Measurements from ENCODE around the gene PDYN. TPM values are rescaled to one million over a fixed set of nuclear protein-coding genes. Genes with fewer than 3 reads are reported as not detected.

PDYN gene
- total RNA-seq, 1 experiment from 2014 or later = not detected

- in situ Hi-C loops (cut with HindIII; ENCODE audit: low pct_unique_long_range_greater_than_20kb, low sequenced_read_pairs) = no loop called here
- no peak for DNase-seq (ENCODE audit: low read depth)
These were observed 51.8 kb downstream of the PDYN start for GRCh38 chr20:1942061-1942460.

GRCh38 chr20:1941226-1941625, 52.6 kb downstream of the PDYN start:
- in situ Hi-C loops (cut with HindIII; ENCODE audit: low pct_unique_long_range_greater_than_20kb, low sequenced_read_pairs) = no loop called here

GRCh38 chr20:1940581-1940980, 53.3 kb downstream of the PDYN start:
- in situ Hi-C loops (cut with HindIII; ENCODE audit: low pct_unique_long_range_greater_than_20kb, low sequenced_read_pairs) = no loop called here
- no peak for DNase-seq (ENCODE audit: low read depth)

More at GRCh38 chr20:1941226-1941625, 52.6 kb downstream of the PDYN start:
- DNase-seq (ENCODE audit: low read depth) = no peak

- in situ Hi-C loops (cut with HindIII; ENCODE audit: low pct_unique_long_range_greater_than_20kb, low sequenced_read_pairs) = no loop called here
- no peak for DNase-seq (ENCODE audit: low read depth)
These were observed 54.6 kb downstream of the PDYN start for GRCh38 chr20:1939270-1939595.

GRCh38 chr20:1938464-1939269, 55.2 kb downstream of the PDYN start:
- no peak for DNase-seq (ENCODE audit: low read depth)
- in situ Hi-C loops (cut with HindIII; ENCODE audit: low pct_unique_long_range_greater_than_20kb, low sequenced_read_pairs) = no loop called here

GRCh38 chr20:1937316-1937976, 56.4 kb downstream of the PDYN start:
- DNase-seq (ENCODE audit: low read depth) = no peak
- in situ Hi-C loops (cut with HindIII; ENCODE audit: low pct_unique_long_range_greater_than_20kb, low sequenced_read_pairs) = no loop called here

GRCh38 chr20:1935696-1936366, 58.0 kb downstream of the PDYN start:
- in situ Hi-C loops (cut with HindIII; ENCODE audit: low pct_unique_long_range_greater_than_20kb, low sequenced_read_pairs) = no loop called here
- DNase-seq (ENCODE audit: low read depth) = no peak

- in situ Hi-C loops (cut with HindIII; ENCODE audit: low pct_unique_long_range_greater_than_20kb, low sequenced_read_pairs) = no loop called here
- DNase-seq (ENCODE audit: low read depth) = no peak
These were observed 58.9 kb downstream of the PDYN start for GRCh38 chr20:1934721-1935573.

GRCh38 chr20:1934156-1934555, 59.7 kb downstream of the PDYN start:
- in situ Hi-C loops (cut with HindIII; ENCODE audit: low pct_unique_long_range_greater_than_20kb, low sequenced_read_pairs) = no loop called here
- no peak for DNase-seq (ENCODE audit: low read depth)

GRCh38 chr20:1933465-1933870, 60.4 kb downstream of the PDYN start:
- DNase-seq (ENCODE audit: low read depth) = no peak
- in situ Hi-C loops (cut with HindIII; ENCODE audit: low pct_unique_long_range_greater_than_20kb, low sequenced_read_pairs) = no loop called here

- in situ Hi-C loops (cut with HindIII; ENCODE audit: low pct_unique_long_range_greater_than_20kb, low sequenced_read_pairs) = no loop called here
- no peak for DNase-seq (ENCODE audit: low read depth)
These were observed 60.9 kb downstream of the PDYN start for GRCh38 chr20:1932971-1933370.

- DNase-seq (ENCODE audit: low read depth) = no peak
- in situ Hi-C loops (cut with HindIII; ENCODE audit: low pct_unique_long_range_greater_than_20kb, low sequenced_read_pairs) = no loop called here
These were observed 62.0 kb downstream of the PDYN start for GRCh38 chr20:1931830-1932229.

GRCh38 chr20:1930165-1930564, 63.7 kb downstream of the PDYN start:
- in situ Hi-C loops (cut with HindIII; ENCODE audit: low pct_unique_long_range_greater_than_20kb, low sequenced_read_pairs) = no loop called here
- DNase-seq (ENCODE audit: low read depth) = no peak

GRCh38 chr20:1929460-1929859, 64.4 kb downstream of the PDYN start:
- no peak for DNase-seq (ENCODE audit: low read depth)
- in situ Hi-C loops (cut with HindIII; ENCODE audit: low pct_unique_long_range_greater_than_20kb, low sequenced_read_pairs) = no loop called here

GRCh38 chr20:1928782-1929181, 65.1 kb downstream of the PDYN start:
- in situ Hi-C loops (cut with HindIII; ENCODE audit: low pct_unique_long_range_greater_than_20kb, low sequenced_read_pairs) = no loop called here
- DNase-seq (ENCODE audit: low read depth) = no peak

Measured in Caki2 (cell line).